GM23338 (cell line): ENCODE data around the gene DAPK2.

Source experiments
- CTCF ChIP-seq, 2 experiments: fragments of 200-600 bp in 1 of 2; sonication (generic) in 1 of 2; conservative IDR thresholded peaks; 2 replicates each; pipeline versions ENCODE4 v1.5.1 to v1.6.1; 2016 to 2017; ENCODE audit warnings: antibody characterized with exemption in 2 of 2, low read depth in 2 of 2, mild to moderate bottlenecking in 2 of 2, moderate library complexity in 1 of 2
- ETS1 ChIP-seq: IDR thresholded peaks from 2 replicates; pipeline ENCODE4 v1.6.1; 2016; ENCODE audit warnings: antibody characterized with exemption
- EZH2 ChIP-seq: fragments of 200-600 bp; sonication (generic); IDR thresholded peaks from one replicate; pipeline ENCODE4 v1.8.0; 2017; ENCODE audit warnings: antibody characterized with exemption, mild to moderate bottlenecking, low read depth; ENCODE audit not compliant: unreplicated experiment
- EZH2phosphoT487 ChIP-seq: fragments of 200-600 bp; sonication (generic); IDR thresholded peaks from one replicate; pipeline ENCODE4 v1.8.1; 2018; ENCODE audit warnings: antibody characterized with exemption; ENCODE audit not compliant: unreplicated experiment
- JUNB ChIP-seq: IDR thresholded peaks from one replicate; pipeline ENCODE4 v1.6.1; 2016; ENCODE audit warnings: antibody characterized with exemption; ENCODE audit not compliant: unreplicated experiment
- NANOG ChIP-seq: IDR thresholded peaks from 2 replicates; pipeline ENCODE4 v1.6.1; 2016; ENCODE audit warnings: antibody characterized with exemption, borderline replicate concordance
- POLR2AphosphoS5 ChIP-seq: IDR thresholded peaks from 2 replicates; pipeline ENCODE4 v1.6.1; 2016; ENCODE audit warnings: antibody characterized with exemption, low read depth
- REST ChIP-seq: IDR thresholded peaks from one replicate; pipeline ENCODE4 v1.6.1; 2018; ENCODE audit warnings: antibody characterized with exemption; ENCODE audit not compliant: unreplicated experiment
- ZNF114 ChIP-seq: fragments of 250-450 bp; sonication (Bioruptor Pico); IDR thresholded peaks from 2 replicates; pipeline ENCODE4 v1.5.0; 2020; ENCODE audit warnings: mild to moderate bottlenecking, moderate library complexity

- TF ChIP-seq CTCF (conservative IDR thresholded peaks at IDR 0.05; ENCODE audit: low read depth in 2 of 2): no peak
- TF ChIP-seq POLR2AphosphoS5: no peak
- no peak for TF ChIP-seq EZH2phosphoT487
- TF ChIP-seq EZH2: no peak
- TF ChIP-seq ZNF114: no peak
- TF ChIP-seq JUNB: no peak
- no peak for TF ChIP-seq REST
- TF ChIP-seq NANOG: no peak
- no peak for TF ChIP-seq ETS1
Observed at GRCh38 chr15:63938486-63939061, 107.7 kb downstream of the DAPK2 start.
